Naive thymus-derived CD4-positive, alpha-beta T cell (primary cell): ENCODE measurements around the gene PRKAG2. TPM values are rescaled to one million over a fixed set of nuclear protein-coding genes. Genes with fewer than 3 reads are reported as not detected.
A peak's percentile ranks its signal among the peaks of the same experiment; 100 is the strongest.

Experiments used
- ATAC-seq: fragments of 150-1000 bp; cut with Tn5 transposase; 2 replicates; pipeline ENCODE4 v1.10.0; 2021; ENCODE audit warnings: mild to moderate bottlenecking, moderate library complexity
- CTCF ChIA-PET: fragments of 350-600 bp; sonication (Branson Sonifier 250); formaldehyde crosslinking; loops from one replicate; lab custom pipeline; 2021; ENCODE audit warnings: antibody characterized with exemption; lab: Charles Lee
- POLR2A ChIA-PET: fragments of 350-600 bp; sonication (Branson Sonifier 250); formaldehyde crosslinking; loops from one replicate; lab custom pipeline; 2021; ENCODE audit warnings: antibody characterized with exemption, inconsistent platforms; lab: Charles Lee
- DNase-seq, 9 donors: peaks; one replicate each; pipeline versions ENCODE4 v3.0.0 to v3.0.0-alpha.2; 2020 to 2022; ENCODE audit warnings: mixed read lengths in 1 of 9
- H3K27ac ChIP-seq: one replicate; pipeline ENCODE4 v1.7.0; 2013; ENCODE audit warnings: mild to moderate bottlenecking, low read depth, low read length, moderate library complexity
- H3K27me3 ChIP-seq, 2 donors: one replicate each; pipeline ENCODE4 v1.7.0; 2013; ENCODE audit warnings: low read length in 2 of 2, mild to moderate bottlenecking in 2 of 2, moderate library complexity in 2 of 2; ENCODE audit not compliant: control insufficient read depth in 2 of 2, insufficient read depth in 2 of 2
- H3K36me3 ChIP-seq, 3 experiments: 1 replicate in 2 of 3; 2 replicates in 1 of 3; pipeline ENCODE4 v1.7.0; 2013; ENCODE audit warnings: low read length in 3 of 3, mild to moderate bottlenecking in 3 of 3, moderate library complexity in 1 of 3; ENCODE audit not compliant: insufficient read depth in 3 of 3, control insufficient read depth in 2 of 3
- H3K4me1 ChIP-seq, 2 donors: one replicate each; pipeline ENCODE4 v1.7.0; 2013; ENCODE audit warnings: low read length in 2 of 2, mild to moderate bottlenecking in 2 of 2, moderate library complexity in 1 of 2; ENCODE audit not compliant: control insufficient read depth in 2 of 2, insufficient read depth in 2 of 2
- H3K4me3 ChIP-seq: 2 replicates; pipeline ENCODE4 v1.7.0; 2013; ENCODE audit warnings: mild to moderate bottlenecking, low read length
- H3K9me3 ChIP-seq, 3 experiments: 1 replicate in 2 of 3; 2 replicates in 1 of 3; pipeline ENCODE4 v1.7.0; 2013; ENCODE audit warnings: low read length in 3 of 3; ENCODE audit not compliant: control insufficient read depth in 2 of 3
- H3K27ac Mint-ChIP-seq, 9 donors: one replicate each; pipeline ENCODE4 v1.8.0; 2020 to 2022; ENCODE audit warnings: mixed read lengths in 9 of 9, mild to moderate bottlenecking in 8 of 9, moderate library complexity in 5 of 9, inconsistent platforms in 2 of 9
- H3K27me3 Mint-ChIP-seq, 5 donors: one replicate each; pipeline ENCODE4 v1.8.0; 2021 to 2022; ENCODE audit warnings: mixed read lengths in 5 of 5, mild to moderate bottlenecking in 1 of 5
- H3K36me3 Mint-ChIP-seq, 5 donors: one replicate each; pipeline ENCODE4 v1.8.0; 2020 to 2022; ENCODE audit warnings: mixed read lengths in 5 of 5, mild to moderate bottlenecking in 3 of 5, inconsistent platforms in 1 of 5
- H3K4me1 Mint-ChIP-seq, 7 donors: one replicate each; pipeline ENCODE4 v1.8.0; 2020 to 2022; ENCODE audit warnings: mixed read lengths in 7 of 7, mild to moderate bottlenecking in 3 of 7, inconsistent platforms in 1 of 7
- H3K4me3 Mint-ChIP-seq, 10 donors: one replicate each; pipeline ENCODE4 v1.8.0; 2020 to 2022; ENCODE audit warnings: mild to moderate bottlenecking in 10 of 10, mixed read lengths in 10 of 10, moderate library complexity in 6 of 10, inconsistent platforms in 2 of 10
- H3K9me3 Mint-ChIP-seq, 11 donors: one replicate each; pipeline ENCODE4 v1.8.0; 2020 to 2022; ENCODE audit warnings: mixed read lengths in 11 of 11, mild to moderate bottlenecking in 4 of 11, inconsistent platforms in 1 of 11, moderate library complexity in 1 of 11
- intact Hi-C, 2 donors: fragments of 100-400 bp; cut with micrococcal nuclease; formaldehyde crosslinking; loops; one replicate each; pipeline ENCODE4 v1.15.1; 2023
- polyA plus RNA-seq, 2 donors: library from polyadenylated mRNA; unstranded; fragments of 300-500 nt; fragmentation: Illumina TruSeq; gene quantifications; one replicate each; pipeline ENCODE4 v1.2.3, GENCODE V29; 2021
- total RNA-seq, 6 experiments: library from RNA in 5 of 6; stranded (reverse) in 5 of 6; gene quantifications; 1 replicate in 5 of 6; 2 replicates in 1 of 6; pipeline ENCODE4 v1.2.3 and lab custom pipeline; 2021 to 2026

The PRKAG2 gene
- total and polyA plus RNA-seq, 7 experiments from 2014 or later, result 15.0 to 74.4 (median 55.7) TPM

GRCh38 chr7:151776446-151776845 is 100.5 kb downstream of the PRKAG2 start:
- H3K9me3 ChIP-seq, result no peaks in the 10 kb centered on the region
- Mint-ChIP-seq H3K4me1 (peaks cover 2 to 34% (median 14%) of the 10 kb centered on the region in 7 donors), H3K27me3 (no peaks in the 10 kb centered on the region), H3K27ac (no peak overlapping the region), H3K4me3 (no peak overlapping the region), H3K36me3 (peaks cover 0 to 46% (median 30%) of the 10 kb centered on the region in 5 donors), H3K9me3 (no peaks in the 10 kb centered on the region)
- no peak overlapping the region for H3K4me3 ChIP-seq
- no peak overlapping the region for H3K27ac ChIP-seq
- no peak for DNase-seq
- no peaks in the 10 kb centered on the region for H3K27me3 ChIP-seq
- ChIA-PET CTCF (interaction anchor here (1.3 kb wide), 1 partner anchor 9 kb away, joined by 4 read pairs; no protein-coding TSS in a partner anchor), POLR2A (no interaction called here)
- H3K36me3 ChIP-seq, result peaks cover 0 to 45% (median 0%) of the 10 kb centered on the region in 3 experiments
- no peaks in the 10 kb centered on the region for H3K4me1 ChIP-seq
- intact Hi-C loops, result no loop called here
- ATAC-seq, result no peak

DNA sequence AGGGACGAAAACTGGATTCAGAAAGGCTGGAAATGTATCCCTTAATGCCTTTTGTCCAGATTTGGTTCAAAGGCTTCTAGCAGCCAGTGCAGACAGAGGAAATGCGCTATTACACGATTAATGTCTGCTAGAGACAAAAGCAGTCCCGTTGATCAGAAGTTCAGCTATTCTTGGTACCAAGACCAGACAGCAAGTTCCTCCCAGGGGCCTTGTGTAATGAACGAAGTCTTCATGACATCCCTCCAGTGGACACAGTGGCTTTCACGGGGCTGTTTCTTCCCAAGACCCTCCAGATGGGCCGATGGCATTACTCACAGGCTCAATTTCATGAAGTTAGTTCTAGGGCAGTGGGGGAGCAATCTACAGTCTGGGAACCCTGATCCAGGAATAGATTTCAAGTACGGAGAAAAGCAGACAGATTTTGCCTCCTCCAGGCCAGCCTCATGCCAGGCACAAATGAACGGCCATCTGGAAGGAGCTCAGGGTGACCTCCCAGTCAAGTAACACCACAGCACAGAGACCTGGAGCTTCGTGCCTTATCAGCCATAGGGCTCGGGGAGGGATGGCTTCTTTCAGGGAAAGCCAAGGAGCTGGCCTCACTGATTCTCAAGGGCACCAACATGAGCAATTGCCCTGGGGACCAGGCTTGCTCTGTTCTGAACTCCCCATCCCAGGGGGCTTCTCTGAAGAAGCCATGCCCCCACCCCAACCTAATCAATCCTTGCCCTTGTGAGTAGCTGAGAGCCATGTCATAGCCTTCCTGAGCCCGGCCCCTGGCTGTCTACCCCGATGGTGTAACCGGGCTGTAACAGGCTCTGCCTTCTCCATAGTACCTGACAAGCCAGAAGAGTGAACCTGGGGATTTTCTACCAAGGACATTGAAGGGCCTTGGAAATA is 101.1 kb downstream of the PRKAG2 start:
- Histone ChIP-seq H3K36me3 (peaks cover 0 to 41% (median 0%) of the 10 kb centered on the region in 3 experiments), H3K9me3 (no peaks in the 10 kb centered on the region), H3K27me3 (no peaks in the 10 kb centered on the region), H3K4me3 (no peak overlapping the region), H3K4me1 (no peaks in the 10 kb centered on the region), H3K27ac (no peak overlapping the region)
- H3K27ac Mint-ChIP-seq, result peak overlapping the region in 2 of 9 donors; percentile 43 to 71
- ChIA-PET CTCF (interaction anchor here (0.5 kb wide), 1 partner anchor 176 kb away, joined by 4 read pairs; no protein-coding TSS in a partner anchor), POLR2A (no interaction called here)
- H3K27me3 Mint-ChIP-seq, result no peaks in the 10 kb centered on the region
- peaks cover 4 to 41% (median 20%) of the 10 kb centered on the region in 7 donors for H3K4me1 Mint-ChIP-seq
- intact Hi-C loops, result no loop called here
- DNase-seq (no peak), ATAC-seq (no peak)
- peaks cover 0 to 44% (median 30%) of the 10 kb centered on the region in 5 donors for H3K36me3 Mint-ChIP-seq
- no peaks in the 10 kb centered on the region for H3K9me3 Mint-ChIP-seq
- no peak overlapping the region for H3K4me3 Mint-ChIP-seq

- ChIA-PET POLR2A (no interaction called here), CTCF (no interaction called here)
- Histone ChIP-seq H3K4me3 (no peak overlapping the region), H3K27me3 (no peaks in the 10 kb centered on the region), H3K27ac (no peak overlapping the region), H3K36me3 (peaks cover 0 to 35% (median 0%) of the 10 kb centered on the region in 3 experiments), H3K4me1 (peaks cover 5 to 8% of the 10 kb centered on the region in 2 donors), H3K9me3 (no peaks in the 10 kb centered on the region)
- Mint-ChIP-seq H3K27ac (peak overlapping the region in 1 of 9 donors; percentile 19), H3K36me3 (peaks cover 0 to 35% (median 23%) of the 10 kb centered on the region in 5 donors), H3K27me3 (no peaks in the 10 kb centered on the region), H3K4me3 (no peak overlapping the region), H3K9me3 (no peaks in the 10 kb centered on the region), H3K4me1 (peaks cover 11 to 49% (median 29%) of the 10 kb centered on the region in 7 donors)
- no peak for ATAC-seq
- intact Hi-C loops, result no loop called here
- DNase-seq, result no peak
These were observed 102.0 kb downstream of the PRKAG2 start for GRCh38 chr7:151774951-151775350.

DNA sequence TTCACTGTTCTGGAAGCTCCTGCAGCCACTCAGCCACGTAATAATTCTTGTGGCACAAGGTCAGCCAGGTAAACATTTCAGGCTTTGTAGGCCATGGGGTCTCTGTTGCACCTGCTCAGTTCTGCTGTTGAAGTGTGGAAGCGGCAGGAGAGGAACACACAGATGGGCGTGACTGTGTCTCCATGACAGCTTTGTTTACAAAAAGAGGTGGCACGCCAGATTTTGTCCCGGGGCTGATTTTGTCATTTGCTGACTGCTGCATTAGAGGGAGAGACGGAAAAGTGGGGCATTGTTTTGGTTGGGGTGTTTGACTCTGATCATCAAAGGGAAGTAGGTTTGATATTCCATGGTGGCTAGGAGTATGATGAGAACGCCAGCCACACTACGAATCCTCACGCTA is 103.1 kb downstream of the PRKAG2 start:
- peaks cover 0 to 24% (median 0%) of the 10 kb centered on the region in 3 experiments for H3K36me3 ChIP-seq
- no peaks in the 10 kb centered on the region for H3K9me3 ChIP-seq
- DNase-seq (no peak), ATAC-seq (no peak)
- intact Hi-C loops, result no loop called here
- H3K27ac ChIP-seq, result no peak overlapping the region
- Mint-ChIP-seq H3K4me1 (peaks cover 22 to 58% (median 40%) of the 10 kb centered on the region in 7 donors), H3K27ac (peak overlapping the region in 3 of 9 donors; percentile 29 to 48 (median 33)), H3K4me3 (no peak overlapping the region), H3K27me3 (no peaks in the 10 kb centered on the region), H3K36me3 (peaks cover 0 to 27% (median 15%) of the 10 kb centered on the region in 5 donors), H3K9me3 (no peaks in the 10 kb centered on the region)
- peaks cover 17 to 18% of the 10 kb centered on the region in 2 donors for H3K4me1 ChIP-seq
- no peaks in the 10 kb centered on the region for H3K27me3 ChIP-seq
- ChIA-PET POLR2A (no interaction called here), CTCF (interaction anchor here (1.1 to 1.6 kb wide), 2 partner anchors 9 to 10 kb away, joined by 4 to 5 read pairs; no protein-coding TSS in a partner anchor)
- H3K4me3 ChIP-seq, result no peak overlapping the region

GRCh38 chr7:151770232-151770631 is 106.7 kb downstream of the PRKAG2 start:
- Mint-ChIP-seq H3K27me3 (no peaks in the 10 kb centered on the region), H3K36me3 (peaks cover 0 to 24% (median 6%) of the 10 kb centered on the region in 5 donors), H3K4me1 (peaks cover 37 to 87% (median 71%) of the 10 kb centered on the region in 7 donors), H3K4me3 (peak overlapping the region; percentile 26 to 88 (median 80)), H3K9me3 (peaks cover 0 to 5% (median 0%) of the 10 kb centered on the region in 11 donors), H3K27ac (peak overlapping the region; percentile 76 to 96 (median 92))
- Histone ChIP-seq H3K27ac (peak overlapping the region; percentile 81), H3K9me3 (no peaks in the 10 kb centered on the region), H3K36me3 (peaks cover 0 to 3% (median 0%) of the 10 kb centered on the region in 3 experiments), H3K27me3 (no peaks in the 10 kb centered on the region), H3K4me1 (peaks cover 33 to 43% of the 10 kb centered on the region in 2 donors), H3K4me3 (no peak overlapping the region)
- intact Hi-C loops, result no loop called here
- DNase-seq, result no peak
- no peak for ATAC-seq
- ChIA-PET CTCF (interaction anchor here (0.8 to 6.1 kb wide), 2 partner anchors 11 to 12 kb away, joined by 3 to 43 read pairs; no protein-coding TSS in a partner anchor), POLR2A (interaction anchor here (1.0 to 1.1 kb wide), 2 partner anchors 25 to 250 kb away, joined by 3 read pairs; partner anchors contain the start of gene RHEB)

- Histone ChIP-seq H3K36me3 (peaks cover 0 to 6% (median 0%) of the 10 kb centered on the region in 3 experiments), H3K4me3 (peak overlapping the region; percentile 52), H3K27me3 (no peaks in the 10 kb centered on the region), H3K9me3 (no peaks in the 10 kb centered on the region), H3K4me1 (peaks cover 33 to 43% of the 10 kb centered on the region in 2 donors), H3K27ac (peak overlapping the region; percentile 81)
- DNase-seq, result peak in 7 of 9 donors; percentile 63 to 82 (median 74)
- Mint-ChIP-seq H3K4me3 (peak overlapping the region; percentile 74 to 88 (median 81)), H3K27me3 (no peaks in the 10 kb centered on the region), H3K9me3 (peaks cover 0 to 9% (median 0%) of the 10 kb centered on the region in 11 donors), H3K27ac (peak overlapping the region; percentile 88 to 96 (median 93)), H3K36me3 (peaks cover 0 to 28% (median 9%) of the 10 kb centered on the region in 5 donors), H3K4me1 (peaks cover 37 to 86% (median 80%) of the 10 kb centered on the region in 7 donors)
- ChIA-PET POLR2A (interaction anchor here (1.1 to 1.3 kb wide), 2 partner anchors 25 to 108 kb away, joined by 3 to 4 read pairs; partner anchors contain the start of gene PRKAG2), CTCF (interaction anchor here (0.8 to 6.1 kb wide), 2 partner anchors 10 to 13 kb away, joined by 3 to 43 read pairs; no protein-coding TSS in a partner anchor)
- intact Hi-C loops, result loop anchor here (1.0 to 5.0 kb wide), 5 partner anchors 10 to 249 kb away; partner anchors contain the start of gene PRKAG2 (in 1 of the 2)
- peak; percentile 90 for ATAC-seq
These were observed 107.6 kb downstream of the PRKAG2 start for GRCh38 chr7:151769188-151769821.
